IMR-90 (cell line): Measurements from ENCODE around the gene MNAT1. TPM values are rescaled to one million over a fixed set of nuclear protein-coding genes. Genes with fewer than 3 reads are reported as not detected.

Source experiments
- ATAC-seq: fragments of 200-7000 bp; cut with Tn5 transposase; 2 replicates; pipeline ENCODE4 v1.9.1; 2020; ENCODE audit warnings: low read depth, mild to moderate bottlenecking, moderate library complexity
- BruUV-seq: library from RNA; stranded (reverse); fragments of 400-500 nt; replicated peaks from 2 replicates; lab custom pipeline; 2021; lab: Mats Ljungman, UMichigan
- CTCF ChIA-PET: fragments of 300-600 bp; formaldehyde crosslinking; extraction: SDS; loops from one replicate; lab custom pipeline; 2021; ENCODE audit warnings: antibody characterized with exemption; lab: Yijun Ruan, JAX
- POLR2A ChIA-PET: fragments of 300-600 bp; sonication (Branson Sonifier 250); formaldehyde crosslinking; loops from one replicate; lab custom pipeline; 2022; ENCODE audit warnings: antibody characterized with exemption; ENCODE audit not compliant: unreplicated experiment; lab: Charles Lee
- DNase-seq: peaks from one replicate; pipeline ENCODE4 v3.0.0; 2013
- H2AFZ ChIP-seq: replicated peaks from 2 replicates; pipeline ENCODE3; 2013; ENCODE audit warnings: low read length, mild to moderate bottlenecking; ENCODE audit not compliant: poor library complexity
- H2AK5ac ChIP-seq: 2 replicates; pipeline ENCODE4 v1.6.1; 2013; ENCODE audit warnings: low read depth, low read length, inconsistent platforms
- H2AK9ac ChIP-seq: replicated peaks from 2 replicates; pipeline ENCODE3; 2013; ENCODE audit warnings: mild to moderate bottlenecking, low read depth, low read length, moderate library complexity; ENCODE audit not compliant: poor library complexity
- H2BK120ac ChIP-seq: 2 replicates; pipeline ENCODE4 v1.6.1; 2013; ENCODE audit warnings: low read depth, low read length, inconsistent platforms
- H2BK15ac ChIP-seq: 3 replicates; pipeline ENCODE4 v1.6.1; 2013; ENCODE audit warnings: low read depth, low read length, inconsistent platforms
- H2BK20ac ChIP-seq: 2 replicates; pipeline ENCODE4 v1.6.1; 2013; ENCODE audit warnings: low read depth, mild to moderate bottlenecking, inconsistent platforms, low read length, moderate library complexity
- H2BK5ac ChIP-seq: 2 replicates; pipeline ENCODE4 v1.6.1; 2013; ENCODE audit warnings: mild to moderate bottlenecking, low read depth, low read length, inconsistent platforms; ENCODE audit not compliant: poor library complexity, severe bottlenecking
- H3K14ac ChIP-seq: replicated peaks from 2 replicates; pipeline ENCODE4 v1.6.1; 2013; ENCODE audit warnings: low read depth, low read length, inconsistent platforms
- H3K18ac ChIP-seq: 2 replicates; pipeline ENCODE4 v1.6.1; 2013; ENCODE audit warnings: low read depth, low read length, control low read depth
- H3K23ac ChIP-seq: 2 replicates; pipeline ENCODE4 v1.6.1; 2013; ENCODE audit warnings: low read depth, low read length, inconsistent platforms
- H3K27ac ChIP-seq: 2 replicates; pipeline ENCODE4 v1.5.1; 2013; ENCODE audit warnings: mild to moderate bottlenecking, control low read depth, low read length; ENCODE audit not compliant: insufficient read depth
- H3K27me3 ChIP-seq: 2 replicates; pipeline ENCODE4 v1.6.1; 2013; ENCODE audit warnings: low read length; ENCODE audit not compliant: control insufficient read depth, insufficient read depth
- H3K36me3 ChIP-seq: 2 replicates; pipeline ENCODE4 v1.6.1; 2013; ENCODE audit warnings: low read length, mixed read lengths; ENCODE audit not compliant: control insufficient read depth, insufficient read depth
- H3K4ac ChIP-seq: 2 replicates; pipeline ENCODE4 v1.6.1; 2013; ENCODE audit warnings: low read depth, low read length, inconsistent platforms
- H3K4me1 ChIP-seq: 2 replicates; pipeline ENCODE4 v1.6.1; 2013; ENCODE audit warnings: low read length, mixed read lengths; ENCODE audit not compliant: control insufficient read depth, insufficient read depth
- H3K4me2 ChIP-seq: 2 replicates; pipeline ENCODE4 v1.6.1; 2013; ENCODE audit warnings: low read depth, mild to moderate bottlenecking, control low read depth, low read length, moderate library complexity
- H3K4me3 ChIP-seq: 2 replicates; pipeline ENCODE4 v1.5.1; 2013; ENCODE audit warnings: low read depth, mild to moderate bottlenecking, control low read depth, low read length, moderate library complexity; ENCODE audit not compliant: insufficient read depth
- H3K56ac ChIP-seq: 2 replicates; pipeline ENCODE4 v1.6.1; 2013; ENCODE audit warnings: low read length, inconsistent platforms; ENCODE audit not compliant: insufficient read depth; ENCODE audit errors: extremely low read depth
- H3K79me1 ChIP-seq, 2 experiments: 2 replicates each; pipeline ENCODE4 v1.6.1; 2013; ENCODE audit warnings: low read length in 2 of 2, inconsistent platforms in 1 of 2, low read depth in 1 of 2
- H3K9ac ChIP-seq: 2 replicates; pipeline ENCODE4 v1.6.1; 2013; ENCODE audit warnings: low read depth, low read length, control low read depth
- H3K9me1 ChIP-seq: 2 replicates; pipeline ENCODE4 v1.6.1; 2013; ENCODE audit warnings: low read length, inconsistent platforms; ENCODE audit not compliant: insufficient read depth
- H3K9me3 ChIP-seq: 2 replicates; pipeline ENCODE4 v1.6.1; 2013; ENCODE audit warnings: low read length; ENCODE audit not compliant: control insufficient read depth, insufficient read depth
- H4K20me1 ChIP-seq: 2 replicates; pipeline ENCODE4 v1.6.1; 2013; ENCODE audit warnings: low read length, inconsistent platforms; ENCODE audit not compliant: insufficient read depth
- H4K5ac ChIP-seq: 2 replicates; pipeline ENCODE4 v1.6.1; 2013; ENCODE audit warnings: mild to moderate bottlenecking, low read depth, low read length, control low read depth
- H4K8ac ChIP-seq, 2 experiments: 2 replicates each; pipeline ENCODE4 v1.6.1; 2013; ENCODE audit warnings: low read depth in 2 of 2, low read length in 2 of 2, control low read depth in 1 of 2, inconsistent platforms in 1 of 2
- H4K91ac ChIP-seq: 2 replicates; pipeline ENCODE4 v1.6.1; 2013; ENCODE audit warnings: low read depth, low read length, inconsistent platforms; ENCODE audit not compliant: insufficient read depth
- BHLHE40 ChIP-seq: fragments of 150-350 bp; IDR thresholded peaks from 2 replicates; pipeline ENCODE4 v1.6.1; 2016; ENCODE audit warnings: mild to moderate bottlenecking, low read depth, low read length
- CTCF ChIP-seq: conservative IDR thresholded peaks from 2 replicates; pipeline ENCODE4 v1.5.1; 2012; ENCODE audit warnings: mild to moderate bottlenecking, low read depth, low read length, improper control_type of control experiment
- MAFK ChIP-seq: IDR thresholded peaks from 2 replicates; pipeline ENCODE4 v1.6.1; 2012; ENCODE audit warnings: low read depth, low read length, improper control_type of control experiment
- MAZ ChIP-seq: IDR thresholded peaks from 2 replicates; pipeline ENCODE4 v1.6.1; 2012; ENCODE audit warnings: low read depth, mild to moderate bottlenecking, low read length, improper control_type of control experiment, moderate library complexity, borderline replicate concordance
- NFE2L2 ChIP-seq: fragments of 150-350 bp; IDR thresholded peaks from 2 replicates; pipeline ENCODE4 v1.6.1; 2016; ENCODE audit warnings: low read depth, mild to moderate bottlenecking, low read length
- WGBS, 2 experiments: methylation state at CpG; one replicate each; pipeline versions ENCODE4 v1.1.5 to v1.1.7; 2013; ENCODE audit warnings: missing lambda C conversion rate in 2 of 2; ENCODE audit not compliant: insufficient read length in 1 of 2; ENCODE audit errors: extremely low coverage in 2 of 2; 5-methylcytosine and 5-hydroxymethylcytosine counted together
- dilution Hi-C: fragments of 300-500 bp; cut with HindIII; formaldehyde crosslinking; loops from one replicate; pipeline ENCODE4 v1.14.3; 2018; ENCODE audit warnings: low sequenced_read_pairs; ENCODE audit not compliant: unreplicated experiment
- in situ Hi-C: fragments of 300-500 bp; cut with MboI; formaldehyde crosslinking; loops from 3 replicates; pipeline ENCODE4 v1.14.3; 2019; ENCODE audit warnings: low sequenced_read_pairs, inconsistent platforms, mixed read lengths
- intact Hi-C: fragments of 100-400 bp; cut with micrococcal nuclease; formaldehyde crosslinking; loops from 2 replicates; pipeline ENCODE4 v1.10.0; 2022
- polyA plus RNA-seq, 3 experiments: library from polyadenylated mRNA; depleted of rRNA; stranded (reverse); fragments of >200 nt; gene quantifications; 2 replicates each; pipeline ENCODE4 v1.2.3, GENCODE V29; 2012; ENCODE audit warnings: low replicate concordance in 1 of 3
- total RNA-seq: library from RNA; depleted of rRNA; stranded (reverse); fragments of >200 nt; gene quantifications from 2 replicates; pipeline ENCODE4 v1.2.3, GENCODE V29; 2012

MNAT1 gene
- total and polyA plus RNA-seq, 2 of the 4 experiments (the other 2 are of a cell fraction), result 48.2 to 53.0 TPM

GRCh38 chr14:60807971-60808370 lies 73.4 kb downstream of the MNAT1 start:
- no peak overlapping the region for H3K27ac ChIP-seq
- ATAC-seq (no peak), DNase-seq (peak; percentile 23)
- H3K56ac ChIP-seq, result no peak overlapping the region
- intact Hi-C loops, result no loop called here
- peaks cover 2% of the 10 kb centered on the region; the same call in 1 of the 2 replicates for H3K9me1 ChIP-seq
- H3K4ac ChIP-seq, result no peak overlapping the region
- H2AK9ac ChIP-seq, result no peak overlapping the region
- H4K8ac ChIP-seq, result no peak overlapping the region
- TF ChIP-seq BHLHE40 (no peak), MAFK (no peak), CTCF (no peak), NFE2L2 (no peak), MAZ (no peak)
- H3K18ac ChIP-seq, result no peak overlapping the region
- no TSS peak for BruUV-seq
- H3K14ac ChIP-seq, result no peak overlapping the region
- H3K23ac ChIP-seq, result no peak overlapping the region
- ChIA-PET POLR2A (no interaction called here), CTCF (no interaction called here)
- no peak overlapping the region for H2BK20ac ChIP-seq
- no peak overlapping the region for H3K4me2 ChIP-seq
- in situ Hi-C loops, result no loop called here
- H4K91ac ChIP-seq, result no peak overlapping the region
- no CpG with 5 or more reads among the region's 3 CpGs for WGBS, 2 experiments
- 0 out of 2 replicates have a peak, but pooled peaks cover 2% of the 10 kb centered on the region for H3K4me1 ChIP-seq
- H3K27me3 ChIP-seq, result no peaks in the 10 kb centered on the region
- peaks cover 6% of the 10 kb centered on the region for H3K36me3 ChIP-seq
- H3K9me3 ChIP-seq, result no peaks in the 10 kb centered on the region
- no peak overlapping the region for H2BK5ac ChIP-seq
- H2BK120ac ChIP-seq, result no peak overlapping the region
- H2BK15ac ChIP-seq, result no peak overlapping the region
- no peak overlapping the region for H2AK5ac ChIP-seq
- H3K79me1 ChIP-seq, result peaks cover 11 to 27% of the 10 kb centered on the region in 2 experiments
- no peak overlapping the region for H4K5ac ChIP-seq
- H2AFZ ChIP-seq, result no peak overlapping the region
- dilution Hi-C loops, result no loop called here
- H4K20me1 ChIP-seq, result no peaks in the 10 kb centered on the region
- H3K9ac ChIP-seq, result no peak overlapping the region
- H3K4me3 ChIP-seq, result no peak overlapping the region
